Ishikawa (cell line): ENCODE data around the gene MID1.

Experiments used
- CEBPB ChIP-seq: IDR thresholded peaks from 2 replicates; pipeline ENCODE4 v1.6.1; 2012
- CREB1 ChIP-seq: IDR thresholded peaks from 2 replicates; pipeline ENCODE4 v1.6.1; 2012; ENCODE audit warnings: low read depth
- EGR1 ChIP-seq: IDR thresholded peaks from 2 replicates; pipeline ENCODE4 v1.6.1; 2012
- EP300 ChIP-seq: IDR thresholded peaks from 2 replicates; pipeline ENCODE4 v1.6.1; 2012; ENCODE audit warnings: borderline replicate concordance
- FOXM1 ChIP-seq: IDR thresholded peaks from 2 replicates; pipeline ENCODE4 v1.6.1; 2012; ENCODE audit warnings: low read depth, borderline replicate concordance
- RAD21 ChIP-seq: IDR thresholded peaks from 2 replicates; pipeline ENCODE4 v1.6.1; 2012; ENCODE audit warnings: low read depth
- TAF1 ChIP-seq: IDR thresholded peaks from 2 replicates; pipeline ENCODE4 v1.6.1; 2012; ENCODE audit warnings: low read depth, mild to moderate bottlenecking
- TEAD4 ChIP-seq: IDR thresholded peaks from 2 replicates; pipeline ENCODE4 v1.6.1; 2012
- YY1 ChIP-seq: IDR thresholded peaks from 2 replicates; pipeline ENCODE4 v1.6.1; 2012; ENCODE audit warnings: low read depth
- ZBTB7A ChIP-seq: IDR thresholded peaks from 2 replicates; pipeline ENCODE4 v1.6.1; 2012; ENCODE audit warnings: low read depth
- TF ChIP-seq, protein P1 (sequence below): IDR thresholded peaks from 2 replicates; pipeline ENCODE4 v1.6.1; 2012
- TF ChIP-seq, protein P2 (sequence below): IDR thresholded peaks from 2 replicates; pipeline ENCODE4 v1.6.1; 2012; ENCODE audit warnings: low read depth, mild to moderate bottlenecking

DNA sequence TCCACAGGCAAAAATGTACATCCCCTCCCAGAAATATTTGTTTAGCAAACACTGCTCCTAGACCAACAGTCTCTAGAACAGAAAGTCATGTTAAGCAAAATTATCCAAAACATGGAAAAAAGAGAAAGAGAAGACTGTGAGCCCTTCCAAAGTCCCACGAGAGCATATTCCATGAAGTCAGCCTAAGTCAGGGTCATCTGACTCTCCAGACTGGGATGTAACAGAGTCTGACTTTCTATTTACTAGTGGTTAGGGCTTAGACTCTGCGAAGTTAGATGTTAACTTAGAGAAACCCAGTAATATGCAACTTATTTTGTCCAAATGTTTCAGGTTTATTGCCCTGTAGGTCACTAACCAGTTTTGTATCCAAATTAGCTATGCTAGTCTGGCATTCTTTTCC, 102.3 kb downstream of the MID1 start:
- TF ChIP-seq CEBPB (no peak), FOXM1 (no peak), CREB1 (no peak), EP300 (no peak), YY1 (no peak), EGR1 (no peak), RAD21 (no peak), ZBTB7A (no peak), TAF1 (no peak), TEAD4 (no peak)
- TF ChIP-seq, protein P1, sequence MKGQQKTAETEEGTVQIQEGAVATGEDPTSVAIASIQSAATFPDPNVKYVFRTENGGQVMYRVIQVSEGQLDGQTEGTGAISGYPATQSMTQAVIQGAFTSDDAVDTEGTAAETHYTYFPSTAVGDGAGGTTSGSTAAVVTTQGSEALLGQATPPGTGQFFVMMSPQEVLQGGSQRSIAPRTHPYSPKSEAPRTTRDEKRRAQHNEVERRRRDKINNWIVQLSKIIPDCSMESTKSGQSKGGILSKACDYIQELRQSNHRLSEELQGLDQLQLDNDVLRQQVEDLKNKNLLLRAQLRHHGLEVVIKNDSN, result no peak
- TF ChIP-seq, protein P2, sequence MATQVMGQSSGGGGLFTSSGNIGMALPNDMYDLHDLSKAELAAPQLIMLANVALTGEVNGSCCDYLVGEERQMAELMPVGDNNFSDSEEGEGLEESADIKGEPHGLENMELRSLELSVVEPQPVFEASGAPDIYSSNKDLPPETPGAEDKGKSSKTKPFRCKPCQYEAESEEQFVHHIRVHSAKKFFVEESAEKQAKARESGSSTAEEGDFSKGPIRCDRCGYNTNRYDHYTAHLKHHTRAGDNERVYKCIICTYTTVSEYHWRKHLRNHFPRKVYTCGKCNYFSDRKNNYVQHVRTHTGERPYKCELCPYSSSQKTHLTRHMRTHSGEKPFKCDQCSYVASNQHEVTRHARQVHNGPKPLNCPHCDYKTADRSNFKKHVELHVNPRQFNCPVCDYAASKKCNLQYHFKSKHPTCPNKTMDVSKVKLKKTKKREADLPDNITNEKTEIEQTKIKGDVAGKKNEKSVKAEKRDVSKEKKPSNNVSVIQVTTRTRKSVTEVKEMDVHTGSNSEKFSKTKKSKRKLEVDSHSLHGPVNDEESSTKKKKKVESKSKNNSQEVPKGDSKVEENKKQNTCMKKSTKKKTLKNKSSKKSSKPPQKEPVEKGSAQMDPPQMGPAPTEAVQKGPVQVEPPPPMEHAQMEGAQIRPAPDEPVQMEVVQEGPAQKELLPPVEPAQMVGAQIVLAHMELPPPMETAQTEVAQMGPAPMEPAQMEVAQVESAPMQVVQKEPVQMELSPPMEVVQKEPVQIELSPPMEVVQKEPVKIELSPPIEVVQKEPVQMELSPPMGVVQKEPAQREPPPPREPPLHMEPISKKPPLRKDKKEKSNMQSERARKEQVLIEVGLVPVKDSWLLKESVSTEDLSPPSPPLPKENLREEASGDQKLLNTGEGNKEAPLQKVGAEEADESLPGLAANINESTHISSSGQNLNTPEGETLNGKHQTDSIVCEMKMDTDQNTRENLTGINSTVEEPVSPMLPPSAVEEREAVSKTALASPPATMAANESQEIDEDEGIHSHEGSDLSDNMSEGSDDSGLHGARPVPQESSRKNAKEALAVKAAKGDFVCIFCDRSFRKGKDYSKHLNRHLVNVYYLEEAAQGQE, result no peak
